ENCODE data around the gene TRPM2.

GRCh38 chr21:44399151-44399954 lies 45.9 kb downstream of the TRPM2 start:
- TF ChIP-seq CTCF (IDR thresholded peaks at IDR 0.05 in 2 of 3, conservative IDR thresholded peaks at IDR 0.05 in 1 of 3; ENCODE audit: control insufficient read depth in 2 of 3, extremely low read depth in 1 of 3, insufficient read depth in 1 of 3, low read depth in 3 of 3, low read length in 3 of 3) (no peak), SIN3A (IDR thresholded peaks at IDR 0.05; ENCODE audit: low read depth, low read length) (no peak), TCF12 (IDR thresholded peaks at IDR 0.05; ENCODE audit: low read depth, low read length) (no peak), RAD21 (IDR thresholded peaks at IDR 0.05; ENCODE audit: insufficient read depth, low read depth, low read length) (no peak), SP1 (IDR thresholded peaks at IDR 0.05; ENCODE audit: low read depth, low read length) (no peak)
